ENCODE data around the gene CNTD1. TPM values are rescaled to one million over a fixed set of nuclear protein-coding genes. Genes with fewer than 3 reads are reported as not detected.
"Not testable (repeated sequence)": the region's sequence is repeated elsewhere in the genome, so short reads cannot be mapped to it uniquely, and the experiment has no call there.

Gene CNTD1
- polyA plus RNA-seq, 1 donor: 3.0 TPM

- no CpG with 5 or more reads among the region's 3 CpGs for WGBS (ENCODE audit: insufficient coverage, low lambda C conversion rate)
- Histone ChIP-seq H3K4me3 (ENCODE audit: low read length) (no peak overlapping the region), H3K4me1 (ENCODE audit: control insufficient read depth, insufficient read depth, low read length) (no peaks in the 10 kb centered on the region), H3K27ac (ENCODE audit: low read length) (no peak overlapping the region), H3K36me3 (ENCODE audit: control insufficient read depth, insufficient read depth, low read length) (peaks cover 22% of the 10 kb centered on the region), H3K27me3 (ENCODE audit: control insufficient read depth, insufficient read depth, low read length) (no peaks in the 10 kb centered on the region), H3K9me3 (ENCODE audit: control insufficient read depth, low read depth, low read length) (no peaks in the 10 kb centered on the region)
- DNase-seq: no peak
Observed at GRCh38 chr17:42848093-42848492, 49.4 kb downstream of the CNTD1 start.

GRCh38 chr17:42849031-42849430 lies 50.4 kb downstream of the CNTD1 start:
- Histone ChIP-seq H3K27me3 (ENCODE audit: control insufficient read depth, insufficient read depth, low read length) (no peaks in the 10 kb centered on the region), H3K4me3 (ENCODE audit: low read length) (no peak overlapping the region), H3K27ac (ENCODE audit: low read length) (no peak overlapping the region), H3K36me3 (ENCODE audit: control insufficient read depth, insufficient read depth, low read length) (peaks cover 16% of the 10 kb centered on the region), H3K4me1 (ENCODE audit: control insufficient read depth, insufficient read depth, low read length) (peaks cover 4% of the 10 kb centered on the region), H3K9me3 (ENCODE audit: control insufficient read depth, low read depth, low read length) (no peaks in the 10 kb centered on the region)
- no CpG with 5 or more reads among the region's 9 CpGs for WGBS (ENCODE audit: insufficient coverage, low lambda C conversion rate)
- DNase-seq: no peak

- Histone ChIP-seq H3K27me3 (ENCODE audit: control insufficient read depth, insufficient read depth, low read length) (no peaks in the 10 kb centered on the region), H3K9me3 (ENCODE audit: control insufficient read depth, low read depth, low read length) (no peaks in the 10 kb centered on the region), H3K4me3 (ENCODE audit: low read length) (no peak overlapping the region), H3K36me3 (ENCODE audit: control insufficient read depth, insufficient read depth, low read length) (peaks cover 11% of the 10 kb centered on the region), H3K4me1 (ENCODE audit: control insufficient read depth, insufficient read depth, low read length) (peaks cover 9% of the 10 kb centered on the region), H3K27ac (ENCODE audit: low read length) (no peak overlapping the region)
- no peak for DNase-seq
- no CpG with 5 or more reads among the region's 8 CpGs for WGBS (ENCODE audit: insufficient coverage, low lambda C conversion rate)
Observed at GRCh38 chr17:42849451-42850181, 51.0 kb downstream of the CNTD1 start.

- Histone ChIP-seq H3K27me3 (ENCODE audit: control insufficient read depth, insufficient read depth, low read length) (no peaks in the 10 kb centered on the region), H3K4me3 (ENCODE audit: low read length) (no peak within 1 kb of the TSS), H3K27ac (ENCODE audit: low read length) (peak within 1 kb of the TSS; percentile 35), H3K36me3 (ENCODE audit: control insufficient read depth, insufficient read depth, low read length) (no peaks in the 10 kb centered on the region), H3K9me3 (ENCODE audit: control insufficient read depth, low read depth, low read length) (no peaks in the 10 kb centered on the region), H3K4me1 (ENCODE audit: control insufficient read depth, insufficient read depth, low read length) (peaks cover 11% of the 10 kb centered on the region)
- no peak for DNase-seq
- no CpG with 5 or more reads among the region's 9 CpGs for WGBS (ENCODE audit: insufficient coverage, low lambda C conversion rate)
Observed at GRCh38 chr17:42850954-42851353, 52.3 kb downstream of the CNTD1 start, which contains the start of gene AOC3. AOC3 (plus strand) TSS chr17:42851199; CDS start chr17:42851344, 145 bp downstream.

- not testable (repeated sequence) for DNase-seq
Observed at GRCh38 chr17:42851371-42852240, 52.9 kb downstream of the CNTD1 start.

GRCh38 chr17:42852351-42852750 lies 53.7 kb downstream of the CNTD1 start:
- H3K4me1 ChIP-seq (ENCODE audit: control insufficient read depth, insufficient read depth, low read length): peaks cover 11% of the 10 kb centered on the region
- WGBS (ENCODE audit: insufficient coverage, low lambda C conversion rate): no CpG with 5 or more reads among the region's 15 CpGs
- H3K27me3 ChIP-seq (ENCODE audit: control insufficient read depth, insufficient read depth, low read length): no peaks in the 10 kb centered on the region
- peak overlapping the region; percentile 0 for H3K4me3 ChIP-seq (ENCODE audit: low read length)
- no peaks in the 10 kb centered on the region for H3K36me3 ChIP-seq (ENCODE audit: control insufficient read depth, insufficient read depth, low read length)
- H3K9me3 ChIP-seq (ENCODE audit: control insufficient read depth, low read depth, low read length): no peaks in the 10 kb centered on the region
- no peak overlapping the region for H3K27ac ChIP-seq (ENCODE audit: low read length)
- DNase-seq: no peak

More at GRCh38 chr17:42851371-42852240, 52.9 kb downstream of the CNTD1 start:
- not testable (repeated sequence) for H3K9me3 ChIP-seq (ENCODE audit: control insufficient read depth, low read depth, low read length); H3K36me3 ChIP-seq (ENCODE audit: control insufficient read depth, insufficient read depth, low read length); H3K27me3 ChIP-seq (ENCODE audit: control insufficient read depth, insufficient read depth, low read length); H3K4me3 ChIP-seq (ENCODE audit: low read length)
- H3K4me1 ChIP-seq (ENCODE audit: control insufficient read depth, insufficient read depth, low read length): peaks cover 11% of the 10 kb centered on the region
- no CpG with 5 or more reads among the region's 28 CpGs for WGBS (ENCODE audit: insufficient coverage, low lambda C conversion rate)
- peak overlapping the region; percentile 35 for H3K27ac ChIP-seq (ENCODE audit: low read length)

DNA sequence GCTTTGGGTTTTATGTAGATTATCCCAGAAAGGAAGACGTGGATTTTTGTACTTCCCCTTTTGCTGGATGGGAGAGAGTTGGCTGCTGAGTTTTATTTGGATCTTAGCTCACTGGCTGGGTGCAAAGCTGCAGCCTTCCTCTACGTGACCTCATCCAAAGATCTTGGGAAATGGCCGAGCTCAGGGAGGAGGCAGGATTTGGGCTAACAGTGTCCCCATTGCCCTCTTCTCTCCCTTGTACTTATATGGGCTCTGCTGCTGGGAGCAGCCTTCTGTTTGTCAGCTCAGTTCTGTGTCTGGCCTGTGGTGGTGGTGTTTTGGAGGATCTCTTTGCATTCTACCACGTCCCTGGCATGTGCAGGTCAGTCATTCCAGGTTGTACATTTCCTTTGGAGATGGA lies 54.3 kb downstream of the CNTD1 start:
- WGBS (ENCODE audit: insufficient coverage, low lambda C conversion rate): no CpG with 5 or more reads among the region's 4 CpGs
- no peak overlapping the region for H3K27ac ChIP-seq (ENCODE audit: low read length)

GRCh38 chr17:42853597-42853967 lies 54.9 kb downstream of the CNTD1 start:
- Histone ChIP-seq H3K9me3 (ENCODE audit: control insufficient read depth, low read depth, low read length) (no peaks in the 10 kb centered on the region), H3K27ac (ENCODE audit: low read length) (no peak overlapping the region), H3K4me3 (ENCODE audit: low read length) (peak overlapping the region; percentile 0), H3K4me1 (ENCODE audit: control insufficient read depth, insufficient read depth, low read length) (peaks cover 11% of the 10 kb centered on the region), H3K36me3 (ENCODE audit: control insufficient read depth, insufficient read depth, low read length) (no peaks in the 10 kb centered on the region), H3K27me3 (ENCODE audit: control insufficient read depth, insufficient read depth, low read length) (no peaks in the 10 kb centered on the region)
- WGBS (ENCODE audit: insufficient coverage, low lambda C conversion rate): 60% methylated on average over 2 of the region's 5 CpGs
- no peak for DNase-seq

More for the DNA sequence above, 54.3 kb downstream of the CNTD1 start:
- peaks cover 11% of the 10 kb centered on the region for H3K4me1 ChIP-seq (ENCODE audit: control insufficient read depth, insufficient read depth, low read length)
- H3K4me3 ChIP-seq (ENCODE audit: low read length): peak overlapping the region; percentile 0
- no peaks in the 10 kb centered on the region for H3K9me3 ChIP-seq (ENCODE audit: control insufficient read depth, low read depth, low read length)
- no peaks in the 10 kb centered on the region for H3K27me3 ChIP-seq (ENCODE audit: control insufficient read depth, insufficient read depth, low read length)
- DNase-seq: no peak
- no peaks in the 10 kb centered on the region for H3K36me3 ChIP-seq (ENCODE audit: control insufficient read depth, insufficient read depth, low read length)

- H3K36me3 ChIP-seq (ENCODE audit: control insufficient read depth, insufficient read depth, low read length): no peaks in the 10 kb centered on the region
- H3K4me1 ChIP-seq (ENCODE audit: control insufficient read depth, insufficient read depth, low read length): peaks cover 11% of the 10 kb centered on the region
- no peaks in the 10 kb centered on the region for H3K27me3 ChIP-seq (ENCODE audit: control insufficient read depth, insufficient read depth, low read length)
- no peaks in the 10 kb centered on the region for H3K9me3 ChIP-seq (ENCODE audit: control insufficient read depth, low read depth, low read length)
- DNase-seq: peak in 1 of 2 donors; percentile 62
- H3K4me3 ChIP-seq (ENCODE audit: low read length): no peak overlapping the region
- H3K27ac ChIP-seq (ENCODE audit: low read length): no peak overlapping the region
- WGBS (ENCODE audit: insufficient coverage, low lambda C conversion rate): 93% methylated on average over 2 of the region's 15 CpGs
Observed at GRCh38 chr17:42853968-42854790, 55.5 kb downstream of the CNTD1 start.

GRCh38 chr17:42855048-42855596 lies 56.5 kb downstream of the CNTD1 start:
- H3K4me1 ChIP-seq (ENCODE audit: control insufficient read depth, insufficient read depth, low read length): peaks cover 11% of the 10 kb centered on the region
- DNase-seq: no peak
- no peak overlapping the region for H3K27ac ChIP-seq (ENCODE audit: low read length)
- no peak overlapping the region for H3K4me3 ChIP-seq (ENCODE audit: low read length)
- no peaks in the 10 kb centered on the region for H3K36me3 ChIP-seq (ENCODE audit: control insufficient read depth, insufficient read depth, low read length)
- WGBS (ENCODE audit: insufficient coverage, low lambda C conversion rate): no CpG with 5 or more reads among the region's 8 CpGs
- H3K27me3 ChIP-seq (ENCODE audit: control insufficient read depth, insufficient read depth, low read length): no peaks in the 10 kb centered on the region
- no peaks in the 10 kb centered on the region for H3K9me3 ChIP-seq (ENCODE audit: control insufficient read depth, low read depth, low read length)

Data from large intestine (tissue), 3 donors.